ENCODE data around the gene HSD17B3.

GRCh38 chr9:96274939-96275338, 27.0 kb downstream of the HSD17B3 start:
- TF ChIP-seq CTCF (IDR thresholded peaks at IDR 0.05) (no peak), POLR2A (IDR thresholded peaks at IDR 0.05) (no peak)

Measured in Peyer's patch (tissue), 4 donors.